BE2C (cell line): Measurements from ENCODE around the gene KIF26A.

ENCODE experiments used
- DNase-seq: peaks from one replicate; pipeline ENCODE4 v3.0.0-alpha.2; 2020
- H3K27me3 ChIP-seq: fragments of 250-450 bp; sonication (Bioruptor Pico); 2 replicates; pipeline ENCODE4 v1.5.1; 2020; ENCODE audit warnings: mild to moderate bottlenecking
- H3K36me3 ChIP-seq: fragments of 250-450 bp; sonication (Bioruptor Pico); 2 replicates; pipeline ENCODE4 v1.5.1; 2020; ENCODE audit warnings: mild to moderate bottlenecking
- H3K4me1 ChIP-seq: fragments of 250-450 bp; sonication (Bioruptor Pico); 2 replicates; pipeline ENCODE4 v1.5.1; 2020
- H3K4me3 ChIP-seq: 2 replicates; pipeline ENCODE4 v1.5.1; 2011; ENCODE audit warnings: low read depth, low read length
- H3K9me3 ChIP-seq: fragments of 250-450 bp; sonication (Bioruptor Pico); 2 replicates; pipeline ENCODE4 v1.5.1; 2020
- CTCF ChIP-seq: IDR thresholded peaks from 2 replicates; pipeline ENCODE4 v1.5.1; 2012; ENCODE audit warnings: mild to moderate bottlenecking, low read depth, low read length

The KIF26A gene

GRCh38 chr14:104142136-104142945 is 4.0 kb downstream of the KIF26A start:
- DNase-seq: no peak

GRCh38 chr14:104142946-104143470 is 4.6 kb downstream of the KIF26A start:
- TF ChIP-seq CTCF: no peak
- no peaks in the 10 kb centered on the region for H3K9me3 ChIP-seq
- no peaks in the 10 kb centered on the region for H3K27me3 ChIP-seq

More at GRCh38 chr14:104142136-104142945, 4.0 kb downstream of the KIF26A start:
- H3K36me3 ChIP-seq: peaks cover 77% of the 10 kb centered on the region
- no peaks in the 10 kb centered on the region for H3K9me3 ChIP-seq
- H3K27me3 ChIP-seq: no peaks in the 10 kb centered on the region
- H3K4me3 ChIP-seq: no peak overlapping the region
- peaks cover 46% of the 10 kb centered on the region for H3K4me1 ChIP-seq
- TF ChIP-seq CTCF: no peak

GRCh38 chr14:104143521-104144452 is 5.4 kb downstream of the KIF26A start:
- DNase-seq: peak; percentile 16
- H3K4me1 ChIP-seq: peaks cover 58% of the 10 kb centered on the region
- TF ChIP-seq CTCF: no peak
- no peaks in the 10 kb centered on the region for H3K27me3 ChIP-seq
- peaks cover 88% of the 10 kb centered on the region for H3K36me3 ChIP-seq
- H3K9me3 ChIP-seq: no peaks in the 10 kb centered on the region
- no peak overlapping the region for H3K4me3 ChIP-seq

More at GRCh38 chr14:104142946-104143470, 4.6 kb downstream of the KIF26A start:
- Histone ChIP-seq H3K4me1 (peaks cover 52% of the 10 kb centered on the region), H3K4me3 (no peak overlapping the region), H3K36me3 (peaks cover 84% of the 10 kb centered on the region)
- no peak for DNase-seq

GRCh38 chr14:104144453-104144790 is 6.0 kb downstream of the KIF26A start:
- H3K36me3 ChIP-seq: peaks cover 84% of the 10 kb centered on the region
- no peaks in the 10 kb centered on the region for H3K27me3 ChIP-seq
- no peak for DNase-seq
- no peak for TF ChIP-seq CTCF
- no peak overlapping the region for H3K4me3 ChIP-seq
- H3K4me1 ChIP-seq: peaks cover 65% of the 10 kb centered on the region
- no peaks in the 10 kb centered on the region for H3K9me3 ChIP-seq

GRCh38 chr14:104144911-104145825 is 6.8 kb downstream of the KIF26A start:
- H3K36me3 ChIP-seq: peaks cover 79% of the 10 kb centered on the region
- no peaks in the 10 kb centered on the region for H3K27me3 ChIP-seq
- TF ChIP-seq CTCF: no peak

More at GRCh38 chr14:104144911-104145825, 6.8 kb downstream of the KIF26A start:
- no peaks in the 10 kb centered on the region for H3K9me3 ChIP-seq
- H3K4me3 ChIP-seq: no peak overlapping the region
- peaks cover 67% of the 10 kb centered on the region for H3K4me1 ChIP-seq
- DNase-seq: peak; percentile 74
